ENCODE measurements around the gene SPTB.

SPTB gene

DNA sequence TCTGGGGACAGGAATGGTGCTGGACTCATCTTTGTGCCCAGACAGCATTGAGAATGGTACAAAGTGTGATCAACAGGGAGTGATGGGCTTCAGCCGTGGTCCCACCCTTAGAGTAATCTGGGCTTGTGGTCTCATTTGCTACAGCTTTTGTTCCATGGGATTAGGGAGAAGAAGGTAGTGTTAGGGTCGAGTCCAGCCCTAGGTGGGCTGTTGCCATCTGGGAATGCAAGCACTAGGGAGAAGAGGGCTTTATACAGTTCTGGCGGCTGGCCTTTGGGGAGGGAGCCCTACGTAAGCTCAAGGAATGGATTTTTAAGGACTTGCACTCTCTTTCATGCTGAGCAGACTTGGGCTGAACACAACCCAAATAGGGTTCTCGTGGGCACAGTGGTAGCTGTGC lies 170.6 kb downstream of the SPTB start:
- DNase-seq (ENCODE audit: low read depth) = no peak

DNA sequence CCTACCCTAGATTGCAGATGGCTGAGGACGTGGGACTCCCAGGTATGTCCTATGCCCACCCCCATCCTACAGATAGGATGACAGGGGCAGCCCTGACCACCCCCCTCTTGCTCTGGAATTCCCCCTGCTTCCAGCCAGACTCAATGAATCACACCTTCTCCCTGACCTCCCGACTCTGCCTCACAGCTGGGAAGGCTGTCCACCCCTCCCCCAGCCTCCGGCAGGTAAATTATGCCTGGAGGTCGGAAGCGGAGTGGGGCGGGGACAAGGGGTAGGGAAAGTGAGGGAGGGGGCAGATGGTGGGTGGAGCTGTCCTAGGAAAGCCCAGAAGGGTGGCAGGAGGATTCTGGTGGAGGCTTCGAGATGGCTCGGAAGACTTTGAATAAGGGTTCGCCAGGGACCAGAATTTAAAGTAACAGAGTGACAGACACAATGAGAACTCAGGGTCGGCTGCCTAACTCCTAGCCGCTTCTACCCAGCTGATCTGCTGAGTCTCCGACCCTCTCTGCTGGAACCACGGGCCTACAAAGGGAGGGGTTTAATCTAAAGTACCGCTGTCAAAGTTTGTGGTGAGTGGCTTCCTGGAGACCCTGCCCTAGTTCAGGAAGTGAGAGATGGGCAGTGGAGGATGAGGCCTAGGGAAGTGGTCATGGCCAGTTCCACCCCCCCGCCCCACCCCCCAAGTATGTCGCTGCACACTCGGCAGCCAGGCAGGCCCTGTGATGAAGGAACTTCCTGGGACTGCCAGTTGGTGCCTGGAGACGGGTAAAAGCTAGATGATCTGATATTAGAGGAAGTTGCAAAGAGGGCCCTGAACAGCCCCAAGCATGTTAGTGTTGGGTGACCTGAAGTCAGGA lies 171.3 kb downstream of the SPTB start:
- DNase-seq (ENCODE audit: low read depth) = no peak

DNA sequence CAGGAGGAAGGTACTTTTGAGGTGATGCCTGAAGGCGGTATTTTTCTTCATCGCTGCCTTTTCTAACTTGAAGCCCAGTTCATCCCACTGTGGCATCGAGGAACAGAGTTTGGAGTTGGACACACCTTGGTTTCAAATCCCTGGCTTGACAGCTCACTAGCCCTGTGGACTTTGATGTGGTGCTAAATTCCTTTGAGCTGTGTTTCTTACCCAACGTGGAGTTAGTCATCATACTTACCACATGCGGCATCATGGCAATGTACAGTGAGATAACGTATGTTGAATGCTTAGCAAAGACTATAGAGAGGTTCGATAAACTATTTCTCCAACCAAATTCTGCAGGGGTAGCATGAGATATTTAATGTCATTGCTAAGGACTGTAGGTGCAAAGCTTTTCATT lies 172.0 kb downstream of the SPTB start:
- DNase-seq (ENCODE audit: low read depth) = no peak

DNA sequence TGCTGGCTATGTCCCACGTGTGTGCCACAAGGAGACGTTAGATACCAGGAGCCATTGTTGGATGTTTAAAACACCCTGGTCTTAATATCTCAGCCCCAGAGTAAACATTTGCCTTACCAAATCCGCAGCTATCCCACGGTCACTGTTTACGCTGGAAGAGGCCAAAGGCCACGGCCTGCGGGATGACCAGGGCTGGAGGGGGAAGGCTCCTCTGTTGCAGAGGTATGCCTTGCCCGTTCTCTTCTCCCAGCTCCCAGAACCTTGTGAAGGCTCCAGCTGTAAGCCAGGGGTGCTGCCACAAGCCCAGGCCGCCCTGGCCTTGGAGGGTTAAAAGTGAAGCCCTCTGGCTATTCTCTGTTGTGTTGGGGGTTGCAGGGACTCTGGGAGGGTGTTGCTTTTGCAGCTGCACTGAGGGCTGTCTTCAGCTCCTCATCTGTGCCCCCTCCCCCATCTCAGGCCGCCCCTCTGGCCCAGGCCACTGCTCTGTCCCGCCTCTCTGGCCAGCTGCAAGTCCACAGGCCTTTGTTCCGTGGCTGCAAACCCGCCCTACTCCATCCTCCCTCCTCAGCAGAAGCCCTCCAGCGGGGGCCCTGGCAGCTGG lies 173.0 kb downstream of the SPTB start:
- no peak for DNase-seq (ENCODE audit: low read depth)

DNA sequence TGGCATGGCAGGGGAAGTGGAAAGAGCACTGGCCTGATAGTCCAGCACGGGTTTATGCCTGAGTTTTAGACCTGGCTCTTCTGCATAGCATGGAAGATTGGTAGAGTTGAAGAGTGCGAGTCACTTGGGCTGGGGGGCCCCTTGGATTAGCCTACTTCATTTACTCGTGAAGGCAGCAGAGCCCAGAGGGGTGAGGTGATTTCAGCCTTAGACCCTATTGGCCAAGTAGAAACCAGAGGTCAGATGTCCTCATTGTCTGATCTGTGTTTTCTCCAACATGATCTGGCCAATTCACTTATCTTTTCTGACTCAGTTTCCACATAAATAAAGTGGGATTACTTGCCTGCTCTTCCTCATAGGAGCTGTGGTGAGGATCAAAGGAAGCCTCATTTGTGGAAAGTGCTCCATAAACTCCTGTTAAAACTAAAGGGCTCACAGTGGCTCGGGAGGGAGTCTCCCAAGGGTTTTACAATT lies 173.6 kb downstream of the SPTB start:
- no peak for DNase-seq (ENCODE audit: low read depth)

DNA sequence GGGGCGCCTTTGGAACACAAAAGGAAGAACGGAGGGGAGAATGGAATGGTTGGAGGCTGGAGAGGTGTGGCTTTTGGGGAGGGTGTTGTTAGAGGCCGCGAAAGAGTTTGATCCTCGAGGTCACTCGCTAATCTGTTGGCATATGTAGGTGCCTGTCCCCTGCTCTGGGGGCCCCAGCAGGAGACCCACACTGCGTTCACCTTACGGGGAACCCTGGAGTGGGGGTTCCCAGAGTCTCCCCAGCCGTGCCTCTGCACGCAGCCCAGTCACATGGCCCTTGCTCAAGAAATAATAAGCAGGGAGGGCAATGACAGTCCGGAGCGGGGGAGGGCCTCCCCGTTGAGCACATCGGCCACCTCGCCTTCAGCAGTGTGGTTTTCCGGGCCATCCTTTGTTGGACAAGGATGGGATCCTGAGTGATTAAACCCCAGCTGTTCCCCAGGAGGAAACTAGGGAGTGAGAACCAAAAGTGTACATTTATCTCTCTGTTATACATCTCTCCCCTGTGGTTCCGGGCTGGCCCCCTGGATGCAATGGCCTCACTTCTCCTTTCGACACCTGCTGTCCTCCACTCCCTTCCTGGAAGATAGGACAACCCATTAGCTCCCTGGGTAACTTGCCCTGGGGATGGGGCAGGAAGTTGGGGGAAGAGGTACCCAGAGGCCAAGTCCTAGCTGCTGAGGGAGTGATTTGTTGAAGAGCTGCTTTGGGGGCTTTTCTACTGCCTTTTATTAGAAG lies 174.2 kb downstream of the SPTB start:
- DNase-seq (ENCODE audit: low read depth) = no peak

DNA sequence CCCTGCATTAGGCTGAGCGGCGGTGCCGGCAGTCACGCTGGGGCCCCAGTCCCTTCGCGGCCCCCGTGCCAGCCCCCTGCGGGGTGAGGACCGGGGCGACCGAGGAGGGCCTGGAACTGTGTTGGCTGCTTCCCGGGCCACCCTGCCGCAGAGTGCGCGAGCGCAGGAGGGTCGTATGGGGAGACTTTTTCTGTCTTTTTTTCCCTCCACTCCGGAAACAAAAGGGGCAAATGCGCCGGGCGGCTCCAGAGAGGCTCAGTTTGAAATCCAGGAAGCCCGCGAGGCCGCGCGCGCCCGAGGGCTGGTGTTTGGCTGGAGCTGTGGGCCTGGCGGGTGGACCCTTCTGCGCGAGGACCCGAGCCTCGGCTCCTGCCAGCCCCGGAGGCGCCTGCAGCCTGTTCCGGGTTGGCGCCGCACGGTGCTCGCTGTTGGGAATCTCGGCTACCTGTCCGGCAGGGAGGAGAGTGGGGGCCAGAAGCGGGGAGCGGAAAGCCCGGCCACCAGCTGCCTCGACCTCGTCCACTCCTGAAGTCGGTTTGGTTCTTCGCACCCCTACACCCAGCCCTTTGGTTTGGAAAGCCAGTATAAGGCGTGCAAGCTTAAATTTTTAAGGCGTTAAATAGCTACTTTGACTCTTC lies 174.8 kb downstream of the SPTB start:
- DNase-seq (ENCODE audit: low read depth) = no peak

DNA sequence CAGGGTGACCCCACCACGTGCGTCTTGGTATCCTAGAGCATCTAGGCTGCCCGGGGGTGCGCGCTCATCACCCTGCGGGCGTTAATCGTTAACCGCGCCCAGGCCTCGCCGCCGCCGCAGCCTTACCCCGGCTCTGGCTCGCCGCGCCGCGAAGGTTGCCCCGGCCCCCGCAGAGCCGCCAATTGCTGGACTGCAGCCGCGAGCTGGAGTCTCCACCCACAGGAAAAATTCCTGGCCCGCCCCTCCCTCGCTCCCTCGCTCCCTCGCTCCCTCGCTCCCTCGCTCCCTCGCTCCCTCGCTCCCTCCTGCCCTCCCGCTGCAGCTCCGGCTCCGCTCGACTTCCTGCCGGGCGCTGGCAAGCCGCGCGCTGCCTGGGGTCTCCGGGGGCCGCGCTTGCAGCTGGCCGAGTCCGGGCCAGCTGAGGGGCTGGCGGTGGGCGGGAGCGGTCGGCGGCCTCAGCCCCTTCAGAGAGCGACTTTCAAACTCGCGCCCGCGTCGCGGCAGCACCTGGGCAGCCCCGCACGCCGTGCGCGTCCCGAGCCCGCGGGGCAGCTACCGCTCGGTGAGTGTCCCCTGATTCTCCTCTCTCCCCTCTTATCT lies 175.5 kb downstream of the SPTB start, which contains the start of gene PLEKHG3:
Gene PLEKHG3 (plus strand): TSS at position 282 of the 600 bp plus-strand sequence. CDS start 23,208 bp downstream, outside the sequence.
- DNase-seq (ENCODE audit: low read depth) = no peak

DNA sequence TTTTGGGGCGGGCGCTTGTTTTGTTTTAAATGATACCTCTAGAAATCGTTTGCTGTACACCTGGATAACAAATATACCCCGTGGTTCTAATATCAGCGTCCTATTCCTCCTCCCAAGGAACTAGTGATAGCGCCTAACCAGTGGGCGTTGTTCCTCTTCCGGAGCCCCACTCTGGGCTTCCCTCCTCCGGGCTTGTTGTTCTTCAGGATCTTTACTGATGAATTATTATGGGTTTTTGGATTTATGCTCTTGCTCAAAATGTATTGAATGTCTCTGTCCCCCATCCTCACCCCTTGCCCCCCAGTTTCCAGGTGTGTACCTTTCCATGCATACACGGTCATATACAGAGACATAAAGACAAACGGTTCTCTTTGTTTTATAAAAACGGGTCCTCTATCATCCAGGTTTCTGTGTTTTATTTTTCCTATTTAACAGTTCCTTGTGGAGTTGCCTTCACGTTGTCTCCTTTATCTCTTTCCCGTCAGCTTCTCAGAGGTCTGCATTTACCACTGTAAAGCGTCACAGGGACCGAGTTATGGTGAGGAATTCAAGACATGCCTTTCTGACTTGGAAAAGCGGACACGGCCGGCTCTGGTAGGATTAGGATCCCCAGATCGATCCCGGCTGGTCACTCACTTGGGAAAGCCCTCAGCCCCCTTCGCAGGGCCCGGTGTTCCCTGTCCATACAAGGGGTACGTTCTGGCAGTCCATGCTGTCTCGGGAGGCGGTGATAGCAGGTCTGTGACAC lies 176.1 kb downstream of the SPTB start:
- no peak for DNase-seq (ENCODE audit: low read depth)

DNA sequence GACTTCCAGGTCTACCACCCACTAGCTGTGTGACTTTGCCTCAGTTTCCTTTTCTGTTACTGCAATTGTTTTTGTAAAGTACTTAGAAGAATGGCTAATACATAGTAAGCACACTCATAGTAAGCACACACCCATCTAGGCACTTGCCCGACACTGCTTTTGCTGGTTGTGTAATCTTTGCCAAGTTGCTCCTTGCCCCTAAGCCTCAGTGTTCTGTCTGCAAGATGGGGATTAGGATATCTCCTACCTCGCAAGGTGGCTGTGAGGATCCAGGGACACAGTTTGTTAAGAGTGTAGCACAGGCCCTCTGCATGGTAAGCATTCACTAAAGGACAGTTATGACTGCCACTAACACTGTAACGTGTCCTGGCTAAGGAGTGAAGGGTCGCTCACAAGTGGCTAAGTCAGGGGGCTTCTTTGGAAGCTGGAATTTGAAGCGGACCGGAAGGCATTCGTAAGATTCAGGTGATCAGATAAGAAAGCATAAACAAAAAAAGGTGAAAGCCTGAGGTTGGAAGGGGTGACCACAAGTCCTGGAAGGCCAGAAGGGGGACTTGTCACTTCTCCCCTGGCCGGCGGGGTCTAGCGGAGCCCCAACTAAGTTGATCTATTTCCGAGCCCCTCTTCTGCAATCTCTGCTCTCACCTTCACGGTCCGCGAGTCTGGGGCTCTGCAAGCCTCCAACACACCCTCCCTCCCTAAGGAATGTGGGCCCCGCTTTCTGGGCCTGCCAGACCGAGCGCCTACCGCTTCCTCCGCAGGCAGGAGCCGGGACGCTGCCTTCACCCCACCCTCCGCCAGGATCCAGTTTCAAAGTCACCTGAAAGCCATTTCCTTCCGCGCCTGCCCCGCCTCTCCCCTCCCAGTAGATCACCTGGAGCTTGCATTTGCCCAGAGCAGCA lies 177.0 kb downstream of the SPTB start:
- DNase-seq (ENCODE audit: low read depth) = no peak

DNA sequence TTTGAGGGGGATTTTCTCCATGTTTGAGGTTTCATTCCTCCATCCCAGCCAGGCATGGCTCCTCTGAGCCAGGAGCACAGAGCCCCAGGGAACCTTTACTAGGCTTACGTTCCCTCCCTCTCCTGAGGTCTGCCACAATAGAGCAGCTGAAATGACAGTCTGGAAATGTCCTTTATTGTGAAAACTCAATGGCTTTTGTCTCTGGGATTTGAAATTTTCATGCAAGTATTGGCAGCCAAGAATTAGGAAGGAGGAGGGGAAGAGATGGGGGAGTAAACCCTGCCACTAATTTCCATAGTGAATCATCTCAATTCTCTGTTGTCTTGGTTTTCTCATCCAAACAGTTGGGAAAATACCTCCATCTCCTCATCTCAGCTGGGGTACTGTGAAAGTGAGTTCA lies 178.0 kb downstream of the SPTB start:
- no peak for DNase-seq (ENCODE audit: low read depth)

DNA sequence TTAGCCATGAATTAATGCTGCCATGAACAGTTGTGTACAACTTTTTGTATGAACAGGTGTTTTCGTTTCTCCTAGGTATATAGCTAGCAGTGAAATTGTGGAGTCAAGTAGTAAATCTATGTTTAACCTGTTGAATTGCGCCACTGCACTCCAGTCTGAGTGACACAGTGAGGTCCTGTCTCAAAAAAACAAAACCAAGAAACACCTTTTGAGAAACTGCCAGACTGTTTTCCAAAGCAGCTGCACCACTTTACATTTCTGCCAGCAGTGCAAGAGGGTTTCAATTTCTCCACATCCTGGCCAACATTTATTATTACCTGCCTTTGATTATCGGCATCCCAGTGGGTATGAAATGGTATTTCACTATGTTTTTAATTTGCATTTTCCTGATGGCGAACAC lies 178.8 kb downstream of the SPTB start:
- DNase-seq (ENCODE audit: low read depth) = no peak

DNA sequence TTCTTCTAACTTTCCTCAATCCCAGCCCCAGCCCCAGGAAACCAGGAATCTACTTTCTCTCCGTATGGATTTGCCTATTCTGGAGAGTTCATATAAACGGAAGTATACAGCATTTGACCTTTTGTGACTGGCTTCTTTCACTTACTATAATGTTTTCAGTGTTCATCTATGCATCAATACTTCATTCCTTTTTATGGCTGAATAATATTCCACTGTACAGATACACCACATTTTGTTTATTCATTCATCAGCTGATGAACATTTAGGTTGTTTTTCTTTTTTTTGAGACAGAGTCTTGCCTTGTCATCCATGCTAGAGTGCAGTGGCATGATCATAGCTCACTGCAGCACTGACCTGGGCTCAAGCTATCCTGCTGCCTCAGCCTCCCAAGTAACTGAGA lies 179.4 kb downstream of the SPTB start:
- DNase-seq (ENCODE audit: low read depth) = no peak

DNA sequence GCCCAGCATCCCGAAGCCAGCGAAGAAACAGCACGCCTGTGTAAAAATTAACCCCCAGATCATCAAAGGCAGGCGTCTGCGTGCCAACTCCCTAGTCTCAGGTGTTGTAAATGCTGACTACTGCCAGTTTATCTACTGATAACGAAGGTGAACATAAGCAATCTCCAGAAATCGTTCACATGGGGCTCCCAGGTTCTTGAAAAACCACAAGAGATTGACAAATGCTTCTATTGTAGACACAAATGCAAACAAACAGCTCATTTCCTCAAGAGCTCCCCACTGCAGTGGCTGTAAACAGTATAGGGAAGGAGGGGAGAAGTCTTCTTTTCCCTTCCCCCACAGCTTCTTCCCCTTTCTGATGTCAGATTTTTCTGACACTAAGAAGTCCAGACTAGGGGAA lies 180.8 kb downstream of the SPTB start:
- no peak for DNase-seq (ENCODE audit: low read depth)

DNA sequence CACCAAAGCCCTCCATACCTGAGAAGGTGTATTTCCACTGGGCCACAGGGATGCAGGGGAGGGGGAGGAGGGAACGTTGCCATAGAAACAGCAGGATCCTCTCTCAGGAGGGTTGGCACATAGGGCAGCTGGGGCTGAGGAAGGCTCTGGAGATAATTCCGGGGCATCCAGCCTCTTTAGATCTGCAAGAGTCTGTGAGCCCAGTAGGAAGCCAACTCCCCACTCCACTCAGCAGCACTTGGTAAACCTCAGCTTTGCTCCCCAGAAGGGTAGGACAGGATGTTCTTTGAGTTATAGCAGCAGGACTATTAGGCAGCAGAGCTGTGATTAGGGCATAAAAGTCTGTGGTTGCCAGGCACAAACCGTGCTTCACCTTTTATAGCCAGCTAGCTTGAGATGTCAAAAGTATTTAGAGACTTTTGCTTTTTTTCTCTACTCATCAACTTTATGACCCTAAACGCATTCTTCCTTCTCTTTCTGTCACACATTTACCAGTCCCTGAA lies 183.3 kb downstream of the SPTB start:
- no peak for DNase-seq (ENCODE audit: low read depth)

Measured in stimulated activated CD8-positive, alpha-beta memory T cell treated with anti-CD3 and anti-CD28 coated beads, Interleukin-15, amount 100 ng/mL, for 1 hour (primary cell).